Activated CD8-positive, alpha-beta T cell treated with anti-CD3 and anti-CD28 coated beads for 36 hours (primary cell): ENCODE results near the gene TRIM10. TPM values are rescaled to one million over a fixed set of nuclear protein-coding genes. Genes with fewer than 3 reads are reported as not detected.
"Not testable (repeated sequence)": the region's sequence is repeated elsewhere in the genome, so short reads cannot be mapped to it uniquely, and the experiment has no call there.

Experiments
- ATAC-seq: fragments of 200-7000 bp; cut with Tn5 transposase; one replicate; pipeline ENCODE4 v1.10.0; 2021; ENCODE audit warnings: mild to moderate bottlenecking, moderate library complexity
- CTCF ChIA-PET: fragments of 350-600 bp; sonication (Branson Sonifier 250); formaldehyde crosslinking; loops from one replicate; lab custom pipeline; 2021; ENCODE audit warnings: antibody characterized with exemption; lab: Charles Lee
- POLR2A ChIA-PET: fragments of 350-600 bp; sonication (Branson Sonifier 250); formaldehyde crosslinking; loops from one replicate; lab custom pipeline; 2021; ENCODE audit warnings: antibody characterized with exemption; lab: Charles Lee
- DNase-seq: peaks from one replicate; pipeline ENCODE4 v3.0.0-alpha.2; 2020
- H3K27ac Mint-ChIP-seq: one replicate; pipeline ENCODE4 v1.8.0; 2021; ENCODE audit warnings: mild to moderate bottlenecking, mixed read lengths
- H3K27me3 Mint-ChIP-seq: one replicate; pipeline ENCODE4 v1.8.0; 2021; ENCODE audit warnings: mixed read lengths
- H3K36me3 Mint-ChIP-seq: one replicate; pipeline ENCODE4 v1.8.0; 2021; ENCODE audit warnings: low read depth, mixed read lengths
- H3K4me1 Mint-ChIP-seq: one replicate; pipeline ENCODE4 v1.8.0; 2021; ENCODE audit warnings: low read depth, mixed read lengths
- H3K4me3 Mint-ChIP-seq: one replicate; pipeline ENCODE4 v1.8.0; 2021; ENCODE audit warnings: mild to moderate bottlenecking, moderate library complexity, mixed read lengths
- H3K9me3 Mint-ChIP-seq: one replicate; pipeline ENCODE4 v1.8.0; 2021; ENCODE audit warnings: mixed read lengths
- intact Hi-C: fragments of 100-400 bp; cut with micrococcal nuclease; formaldehyde crosslinking; loops from one replicate; pipeline ENCODE4 v1.10.0; 2022
- total RNA-seq, 2 experiments: library from RNA; stranded (reverse); gene quantifications; one replicate each; pipeline ENCODE4 v1.2.3, GENCODE V29; 2021
- TF ChIP-seq, protein P1 (sequence below): fragments of 200-600 bp; IDR thresholded peaks from one replicate; pipeline ENCODE4 v1.8.0; 2022; ENCODE audit warnings: antibody characterized with exemption, mild to moderate bottlenecking

TRIM10 gene
- total RNA-seq, 2 experiments from 2014 or later = not detected

GRCh38 chr6:30122515-30122914, 38.5 kb downstream of the TRIM10 start:
- TF ChIP-seq, protein P1, sequence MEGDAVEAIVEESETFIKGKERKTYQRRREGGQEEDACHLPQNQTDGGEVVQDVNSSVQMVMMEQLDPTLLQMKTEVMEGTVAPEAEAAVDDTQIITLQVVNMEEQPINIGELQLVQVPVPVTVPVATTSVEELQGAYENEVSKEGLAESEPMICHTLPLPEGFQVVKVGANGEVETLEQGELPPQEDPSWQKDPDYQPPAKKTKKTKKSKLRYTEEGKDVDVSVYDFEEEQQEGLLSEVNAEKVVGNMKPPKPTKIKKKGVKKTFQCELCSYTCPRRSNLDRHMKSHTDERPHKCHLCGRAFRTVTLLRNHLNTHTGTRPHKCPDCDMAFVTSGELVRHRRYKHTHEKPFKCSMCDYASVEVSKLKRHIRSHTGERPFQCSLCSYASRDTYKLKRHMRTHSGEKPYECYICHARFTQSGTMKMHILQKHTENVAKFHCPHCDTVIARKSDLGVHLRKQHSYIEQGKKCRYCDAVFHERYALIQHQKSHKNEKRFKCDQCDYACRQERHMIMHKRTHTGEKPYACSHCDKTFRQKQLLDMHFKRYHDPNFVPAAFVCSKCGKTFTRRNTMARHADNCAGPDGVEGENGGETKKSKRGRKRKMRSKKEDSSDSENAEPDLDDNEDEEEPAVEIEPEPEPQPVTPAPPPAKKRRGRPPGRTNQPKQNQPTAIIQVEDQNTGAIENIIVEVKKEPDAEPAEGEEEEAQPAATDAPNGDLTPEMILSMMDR = no peak
- H3K4me1 Mint-ChIP-seq = no peaks in the 10 kb centered on the region
- intact Hi-C loops = no loop called here
- no peak overlapping the region for H3K4me3 Mint-ChIP-seq
- no peaks in the 10 kb centered on the region for H3K36me3 Mint-ChIP-seq
- H3K9me3 Mint-ChIP-seq = no peaks in the 10 kb centered on the region
- ATAC-seq (no peak), DNase-seq (no peak)
- CTCF ChIA-PET = interaction anchor here (0.7 to 1.6 kb wide), 4 partner anchors 9 to 19 kb away, joined by 3 to 15 read pairs (median 4); no protein-coding TSS in a partner anchor
- peaks cover 26% of the 10 kb centered on the region for H3K27me3 Mint-ChIP-seq
- no peak overlapping the region for H3K27ac Mint-ChIP-seq
- POLR2A ChIA-PET = interaction anchor here (0.6 kb wide), 1 partner anchor 1820 kb away, joined by 4 read pairs; no protein-coding TSS in a partner anchor

GRCh38 chr6:30121446-30122366, 39.3 kb downstream of the TRIM10 start:
- intact Hi-C loops = no loop called here
- ChIA-PET POLR2A (no interaction called here), CTCF (interaction anchor here (0.7 to 1.6 kb wide), 4 partner anchors 9 to 18 kb away, joined by 3 to 15 read pairs (median 4); no protein-coding TSS in a partner anchor)
- TF ChIP-seq, protein P1 = no peak
- no peaks in the 10 kb centered on the region for H3K4me1 Mint-ChIP-seq
- H3K27me3 Mint-ChIP-seq = peaks cover 18% of the 10 kb centered on the region
- ATAC-seq (no peak), DNase-seq (no peak)
- no peak overlapping the region for H3K27ac Mint-ChIP-seq
- H3K4me3 Mint-ChIP-seq = no peak overlapping the region
- H3K9me3 Mint-ChIP-seq = no peaks in the 10 kb centered on the region
- H3K36me3 Mint-ChIP-seq = no peaks in the 10 kb centered on the region

- H3K4me3 Mint-ChIP-seq, POLR2A ChIA-PET, DNase-seq, H3K27ac Mint-ChIP-seq, intact Hi-C loops, H3K4me1 Mint-ChIP-seq, ATAC-seq, H3K9me3 Mint-ChIP-seq, H3K36me3 Mint-ChIP-seq: not testable (repeated sequence)
- peaks cover 22% of the 10 kb centered on the region for H3K27me3 Mint-ChIP-seq
- CTCF ChIA-PET = interaction anchor here (1.8 to 2.4 kb wide), 2 partner anchors 13 to 15 kb away, joined by 5 to 15 read pairs; no protein-coding TSS in a partner anchor
Observed at GRCh38 chr6:30118691-30119090, 42.3 kb downstream of the TRIM10 start.

DNA sequence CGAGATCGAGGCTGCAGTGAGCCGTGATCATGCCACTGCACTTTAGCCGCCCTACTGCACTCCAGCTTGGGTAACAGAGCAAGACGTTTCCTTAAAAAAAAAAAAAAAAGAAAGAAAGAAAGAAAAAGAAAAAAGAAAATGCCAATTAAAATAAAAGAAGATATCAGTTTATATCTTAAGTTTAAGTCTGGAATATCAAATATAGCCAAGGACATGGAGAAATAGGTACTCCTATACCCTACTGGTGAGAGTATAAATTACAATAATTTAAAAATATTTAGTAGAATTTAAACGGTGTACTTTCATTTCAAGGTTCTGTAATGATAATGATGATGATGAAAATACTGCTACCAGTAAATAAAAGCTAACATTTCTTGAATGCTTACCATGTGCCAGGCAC, 44.3 kb downstream of the TRIM10 start:
- ChIA-PET POLR2A (interaction anchor here (0.7 kb wide), 1 partner anchor 857 kb away, joined by 3 read pairs; no protein-coding TSS in a partner anchor), CTCF (interaction anchor here (0.8 to 7.7 kb wide), 2 partner anchors 15 to 54 kb away, joined by 3 to 61 read pairs; no protein-coding TSS in a partner anchor)
- TF ChIP-seq, protein P1 = peak; percentile 14
- peaks cover 26% of the 10 kb centered on the region for H3K27me3 Mint-ChIP-seq
- no peak overlapping the region for H3K27ac Mint-ChIP-seq
- DNase-seq = no peak
- peaks cover 13% of the 10 kb centered on the region for H3K4me1 Mint-ChIP-seq
- ATAC-seq = no peak
- no peaks in the 10 kb centered on the region for H3K36me3 Mint-ChIP-seq
- no peaks in the 10 kb centered on the region for H3K9me3 Mint-ChIP-seq
- intact Hi-C loops = no loop called here
- H3K4me3 Mint-ChIP-seq = no peak overlapping the region

GRCh38 chr6:30113841-30114240, 47.2 kb downstream of the TRIM10 start:
- intact Hi-C loops = no loop called here
- TF ChIP-seq, protein P1 = no peak
- DNase-seq (no peak), ATAC-seq (no peak)
- Mint-ChIP-seq H3K4me1 (peaks cover 13% of the 10 kb centered on the region), H3K9me3 (no peaks in the 10 kb centered on the region), H3K27ac (no peak overlapping the region), H3K36me3 (no peaks in the 10 kb centered on the region), H3K4me3 (no peak overlapping the region), H3K27me3 (peaks cover 37% of the 10 kb centered on the region)
- POLR2A ChIA-PET = no interaction called here
- CTCF ChIA-PET = interaction anchor here (1.1 to 7.7 kb wide), 2 partner anchors 11 to 18 kb away, joined by 4 to 61 read pairs; no protein-coding TSS in a partner anchor
